ENCODE measurements around the gene ACYP1. TPM values are rescaled to one million over a fixed set of nuclear protein-coding genes. Genes with fewer than 3 reads are reported as not detected.

ACYP1 gene
- 47.1 and 50.2 TPM in 2 replicates for total RNA-seq (2021)
- Bru-seq, nascent RNA: percentile 86 among the genes with signal in this experiment
- BruChase-seq, experiment 1, labeled RNA remaining after a 2-hour chase: percentile 92 among the genes with signal in this experiment
- percentile 91 among the genes with signal in this experiment for BruChase-seq, experiment 2, labeled RNA remaining after a 6-hour chase
- long read RNA-seq, transcript ACYP1-201 (3 exons, 627 nt): major isoform, 31 of 40 reads
- long read RNA-seq, partial matches to known transcripts: 1 of 40 reads
- long read RNA-seq, other reads (novel, unspliced or antisense): 6 of 40 reads

DNA sequence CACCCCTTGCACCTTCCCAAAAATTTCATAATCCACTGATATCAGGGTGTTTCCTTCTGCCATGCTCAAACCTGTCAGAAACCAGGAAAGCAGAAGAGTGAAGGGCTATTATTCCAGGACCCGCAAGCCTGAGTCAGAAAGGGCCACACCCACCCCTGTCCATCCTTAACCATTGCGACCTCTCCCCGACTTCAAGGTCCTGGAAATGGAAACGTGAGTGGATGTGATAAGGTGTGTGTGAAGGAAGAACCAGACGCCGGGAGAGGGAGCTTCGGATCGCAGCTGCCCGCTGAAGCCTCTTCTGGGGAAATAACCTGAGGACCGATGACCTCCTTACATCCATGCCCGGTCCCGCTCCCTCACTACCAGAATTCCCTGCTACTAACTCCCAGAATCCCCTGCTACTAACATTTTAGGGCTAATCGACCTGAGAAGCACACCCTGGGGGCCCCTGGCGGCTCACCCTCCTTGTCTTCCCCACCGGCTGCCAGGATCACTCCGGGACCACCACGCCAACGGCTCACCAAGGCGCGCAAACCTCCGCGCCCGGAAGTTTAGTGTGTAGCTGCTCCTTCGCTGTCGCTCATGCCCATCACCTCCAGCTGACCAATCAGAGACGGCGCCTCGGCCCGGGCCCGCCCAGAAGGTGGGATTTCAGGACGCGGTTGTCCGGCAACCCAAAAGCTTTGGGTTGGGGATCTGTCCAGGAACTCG is at the start of gene ACYP1:
Gene ACYP1 (minus strand): TSS at position 534 of the 714 bp plus-strand sequence. CDS start 471 bp downstream, at position 63.
- CTCF ChIA-PET: interaction anchor here (0.6 to 1.6 kb wide), 2 partner anchors 118 to 232 kb away, joined by 5 to 7 read pairs; no protein-coding TSS in a partner anchor
- H3K27ac ChIP-seq (ENCODE audit: low read depth, low read length, poor library complexity, severe bottlenecking): peak within 1 kb of the TSS; percentile 34

GRCh38 chr14:75109877-75110276 is 46.1 kb upstream of the ACYP1 start:
- TF ChIP-seq EZH2 (IDR thresholded peaks at IDR 0.05; ENCODE audit: borderline replicate concordance, low read depth, low read length, poor library complexity, severe bottlenecking): no peak
- TF ChIP-seq, protein P1, sequence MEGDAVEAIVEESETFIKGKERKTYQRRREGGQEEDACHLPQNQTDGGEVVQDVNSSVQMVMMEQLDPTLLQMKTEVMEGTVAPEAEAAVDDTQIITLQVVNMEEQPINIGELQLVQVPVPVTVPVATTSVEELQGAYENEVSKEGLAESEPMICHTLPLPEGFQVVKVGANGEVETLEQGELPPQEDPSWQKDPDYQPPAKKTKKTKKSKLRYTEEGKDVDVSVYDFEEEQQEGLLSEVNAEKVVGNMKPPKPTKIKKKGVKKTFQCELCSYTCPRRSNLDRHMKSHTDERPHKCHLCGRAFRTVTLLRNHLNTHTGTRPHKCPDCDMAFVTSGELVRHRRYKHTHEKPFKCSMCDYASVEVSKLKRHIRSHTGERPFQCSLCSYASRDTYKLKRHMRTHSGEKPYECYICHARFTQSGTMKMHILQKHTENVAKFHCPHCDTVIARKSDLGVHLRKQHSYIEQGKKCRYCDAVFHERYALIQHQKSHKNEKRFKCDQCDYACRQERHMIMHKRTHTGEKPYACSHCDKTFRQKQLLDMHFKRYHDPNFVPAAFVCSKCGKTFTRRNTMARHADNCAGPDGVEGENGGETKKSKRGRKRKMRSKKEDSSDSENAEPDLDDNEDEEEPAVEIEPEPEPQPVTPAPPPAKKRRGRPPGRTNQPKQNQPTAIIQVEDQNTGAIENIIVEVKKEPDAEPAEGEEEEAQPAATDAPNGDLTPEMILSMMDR (conservative IDR thresholded peaks at IDR 0.05; ENCODE audit: low read depth, low read length): no peak
- POLR2A ChIA-PET (ENCODE audit: low non-redundant PET): no interaction called here
- BruUV-seq (replicated peaks): no TSS peak
- H3K4me3 ChIP-seq (ENCODE audit: low read depth, low read length, poor library complexity, severe bottlenecking): no peak overlapping the region
- H3K9me3 ChIP-seq (ENCODE audit: low read depth, low read length, poor library complexity, severe bottlenecking): no peaks in the 10 kb centered on the region
- H3K36me3 ChIP-seq (ENCODE audit: insufficient read depth, low read length, poor library complexity, severe bottlenecking): peaks cover 76% of the 10 kb centered on the region
- no peaks in the 10 kb centered on the region for H3K27me3 ChIP-seq (replicated peaks; ENCODE audit: insufficient read depth, low read depth, low read length, poor library complexity)
- intact Hi-C loops (cut with micrococcal nuclease; ENCODE audit: unreplicated experiment): no loop called here
- CTCF ChIA-PET: no interaction called here
- DNase-seq (ENCODE audit: low spot score): no peak
- no peak overlapping the region for H3K27ac ChIP-seq (ENCODE audit: low read depth, low read length, poor library complexity, severe bottlenecking)
- no peaks in the 10 kb centered on the region for H3K4me1 ChIP-seq (ENCODE audit: insufficient read depth, low read length, poor library complexity, severe bottlenecking)

More for the DNA sequence above, at the start of gene ACYP1:
- TF ChIP-seq EZH2 (IDR thresholded peaks at IDR 0.05; ENCODE audit: borderline replicate concordance, low read depth, low read length, poor library complexity, severe bottlenecking): no peak
- TF ChIP-seq, protein P1 (conservative IDR thresholded peaks at IDR 0.05; ENCODE audit: low read depth, low read length): no peak
- Histone ChIP-seq H3K4me1 (ENCODE audit: insufficient read depth, low read length, poor library complexity, severe bottlenecking) (peaks cover 8% of the 10 kb centered on the region), H3K9me3 (ENCODE audit: low read depth, low read length, poor library complexity, severe bottlenecking) (peaks cover 8% of the 10 kb centered on the region), H3K4me3 (ENCODE audit: low read depth, low read length, poor library complexity, severe bottlenecking) (peak within 1 kb of the TSS; percentile 71), H3K27me3 (replicated peaks; ENCODE audit: insufficient read depth, low read depth, low read length, poor library complexity) (no peaks in the 10 kb centered on the region), H3K36me3 (ENCODE audit: insufficient read depth, low read length, poor library complexity, severe bottlenecking) (peaks cover 19% of the 10 kb centered on the region)
- intact Hi-C loops (cut with micrococcal nuclease; ENCODE audit: unreplicated experiment): no loop called here
- DNase-seq (ENCODE audit: low spot score): peak; percentile 95
- no TSS peak for BruUV-seq (replicated peaks)
- POLR2A ChIA-PET (ENCODE audit: low non-redundant PET): no interaction called here

DNA sequence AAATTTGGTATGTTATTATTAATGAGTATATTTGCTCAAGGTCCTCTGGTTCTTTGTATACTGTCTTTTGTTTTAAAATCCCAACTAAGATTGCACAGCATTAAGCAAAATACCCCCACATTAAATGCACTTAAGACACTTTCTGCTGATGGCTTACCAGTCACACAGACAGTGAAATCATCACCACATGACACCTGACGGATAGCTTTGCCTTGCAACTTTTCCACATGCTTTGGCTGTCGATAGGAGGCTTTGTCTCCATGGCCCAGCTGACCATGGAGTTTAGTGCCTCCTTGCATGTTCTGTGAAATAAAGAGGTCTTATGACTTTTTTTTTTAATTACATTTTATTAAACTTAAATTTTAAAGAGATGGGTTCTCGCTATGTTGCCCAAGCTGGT is 43.4 kb upstream of the ACYP1 start:
- no peaks in the 10 kb centered on the region for H3K9me3 ChIP-seq (ENCODE audit: low read depth, low read length, poor library complexity, severe bottlenecking)
- no TSS peak for BruUV-seq (replicated peaks)
- no peaks in the 10 kb centered on the region for H3K27me3 ChIP-seq (replicated peaks; ENCODE audit: insufficient read depth, low read depth, low read length, poor library complexity)
- ChIA-PET CTCF (no interaction called here), POLR2A (ENCODE audit: low non-redundant PET) (no interaction called here)
- no peak overlapping the region for H3K4me3 ChIP-seq (ENCODE audit: low read depth, low read length, poor library complexity, severe bottlenecking)
- H3K27ac ChIP-seq (ENCODE audit: low read depth, low read length, poor library complexity, severe bottlenecking): no peak overlapping the region
- peaks cover 62% of the 10 kb centered on the region for H3K36me3 ChIP-seq (ENCODE audit: insufficient read depth, low read length, poor library complexity, severe bottlenecking)
- no peaks in the 10 kb centered on the region for H3K4me1 ChIP-seq (ENCODE audit: insufficient read depth, low read length, poor library complexity, severe bottlenecking)
- intact Hi-C loops (cut with micrococcal nuclease; ENCODE audit: unreplicated experiment): no loop called here
- TF ChIP-seq, protein P1 (conservative IDR thresholded peaks at IDR 0.05; ENCODE audit: low read depth, low read length): no peak
- no peak for TF ChIP-seq EZH2 (IDR thresholded peaks at IDR 0.05; ENCODE audit: borderline replicate concordance, low read depth, low read length, poor library complexity, severe bottlenecking)
- no peak for DNase-seq (ENCODE audit: low spot score)

All from A673 (cell line).